H9 (cell line): ENCODE measurements around the gene KLRD1. TPM values are rescaled to one million over a fixed set of nuclear protein-coding genes. Genes with fewer than 3 reads are reported as not detected.
"Not testable (repeated sequence)": the region's sequence is repeated elsewhere in the genome, so short reads cannot be mapped to it uniquely, and the experiment has no call there.

ENCODE experiments used
- DNase-seq: peaks from one replicate; pipeline ENCODE4 v3.0.0-alpha.2; 2017
- H2AFZ ChIP-seq: one replicate; pipeline ENCODE4 v1.6.1; 2013; ENCODE audit warnings: mild to moderate bottlenecking, low read length, control low read depth, moderate library complexity
- H2AK5ac ChIP-seq: 2 replicates; pipeline ENCODE4 v1.6.1; 2013; ENCODE audit warnings: low read length, control low read depth, mixed read lengths; ENCODE audit not compliant: insufficient read length
- H2BK120ac ChIP-seq: one replicate; pipeline ENCODE4 v1.6.1; 2013; ENCODE audit warnings: low read depth, mild to moderate bottlenecking, low read length, control low read depth, inconsistent platforms; ENCODE audit not compliant: poor library complexity, severe bottlenecking
- H2BK12ac ChIP-seq: 2 replicates; pipeline ENCODE4 v1.6.1; 2013; ENCODE audit warnings: low read length, control low read depth, mixed read lengths, low read depth; ENCODE audit not compliant: insufficient read length
- H2BK15ac ChIP-seq: 2 replicates; pipeline ENCODE4 v1.6.1; 2013; ENCODE audit warnings: low read depth, low read length, control low read depth
- H2BK20ac ChIP-seq: one replicate; pipeline ENCODE4 v1.6.1; 2013; ENCODE audit warnings: low read depth, mild to moderate bottlenecking, low read length, control low read depth, inconsistent platforms; ENCODE audit not compliant: poor library complexity, severe bottlenecking
- H2BK5ac ChIP-seq: 2 replicates; pipeline ENCODE4 v1.6.1; 2013; ENCODE audit warnings: low read length, control low read depth, mixed read lengths; ENCODE audit not compliant: insufficient read length
- H3K14ac ChIP-seq: 2 replicates; pipeline ENCODE4 v1.6.1; 2013; ENCODE audit warnings: low read length, control low read depth; ENCODE audit not compliant: insufficient read depth
- H3K18ac ChIP-seq: 2 replicates; pipeline ENCODE4 v1.6.1; 2013; ENCODE audit warnings: low read depth, mild to moderate bottlenecking, mixed read lengths, low read length, control low read depth; ENCODE audit not compliant: insufficient read length
- H3K23ac ChIP-seq: 2 replicates; pipeline ENCODE4 v1.6.1; 2013; ENCODE audit warnings: low read length, control low read depth, mixed read lengths, low read depth; ENCODE audit not compliant: insufficient read length
- H3K23me2 ChIP-seq: 2 replicates; pipeline ENCODE4 v1.6.1; 2013; ENCODE audit warnings: low read depth, mild to moderate bottlenecking, mixed read lengths, low read length, control low read depth; ENCODE audit not compliant: insufficient read length, poor library complexity, severe bottlenecking
- H3K27ac ChIP-seq: 2 replicates; pipeline ENCODE4 v1.5.1; 2013; ENCODE audit warnings: low read length, control low read depth, mixed read lengths, low read depth; ENCODE audit not compliant: insufficient read length
- H3K27me3 ChIP-seq: 2 replicates; pipeline ENCODE4 v1.6.1; 2013; ENCODE audit warnings: low read length, control low read depth, inconsistent platforms; ENCODE audit not compliant: insufficient read depth
- H3K4ac ChIP-seq: 2 replicates; pipeline ENCODE4 v1.6.1; 2013; ENCODE audit warnings: low read depth, mild to moderate bottlenecking, control low read depth, inconsistent platforms, low read length, moderate library complexity
- H3K4me1 ChIP-seq: 2 replicates; pipeline ENCODE4 v1.6.1; 2013; ENCODE audit warnings: low read length, control low read depth, inconsistent platforms; ENCODE audit not compliant: insufficient read depth
- H3K4me2 ChIP-seq: 2 replicates; pipeline ENCODE4 v1.6.1; 2013; ENCODE audit warnings: low read length, control low read depth, mixed read lengths; ENCODE audit not compliant: insufficient read length, insufficient read depth
- H3K56ac ChIP-seq: 2 replicates; pipeline ENCODE4 v1.6.1; 2013; ENCODE audit warnings: low read depth, mild to moderate bottlenecking, mixed read lengths, low read length, control low read depth; ENCODE audit not compliant: insufficient read length
- H3K79me1 ChIP-seq: 2 replicates; pipeline ENCODE4 v1.6.1; 2013; ENCODE audit warnings: low read depth, mild to moderate bottlenecking, moderate library complexity, low read length, control low read depth, inconsistent platforms; ENCODE audit not compliant: insufficient read depth, poor library complexity, severe bottlenecking
- H3K79me2 ChIP-seq: 2 replicates; pipeline ENCODE4 v1.6.1; 2013; ENCODE audit warnings: low read length, control low read depth, inconsistent platforms; ENCODE audit not compliant: insufficient read depth
- H3K9ac ChIP-seq: 2 replicates; pipeline ENCODE4 v1.6.1; 2013; ENCODE audit warnings: low read length, control low read depth, mixed read lengths; ENCODE audit not compliant: insufficient read length; ENCODE audit errors: extremely low read depth
- H3K9me3 ChIP-seq: one replicate; pipeline ENCODE4 v1.6.1; 2013; ENCODE audit warnings: low read depth, low read length, inconsistent platforms; ENCODE audit not compliant: control insufficient read depth
- H3T11ph ChIP-seq: one replicate; pipeline ENCODE4 v1.6.1; 2013; ENCODE audit warnings: mild to moderate bottlenecking, low read length, control low read depth, inconsistent platforms
- H4K20me1 ChIP-seq: one replicate; pipeline ENCODE4 v1.6.1; 2013; ENCODE audit not compliant: control insufficient read depth, insufficient read length, insufficient read depth
- H4K5ac ChIP-seq: 2 replicates; pipeline ENCODE4 v1.6.1; 2013; ENCODE audit warnings: low read depth, mild to moderate bottlenecking, mixed read lengths, low read length, control low read depth; ENCODE audit not compliant: insufficient read length
- H4K8ac ChIP-seq: replicated peaks from 2 replicates; pipeline ENCODE4 v1.6.1; 2013; ENCODE audit warnings: low read length, control low read depth, mixed read lengths, low read depth; ENCODE audit not compliant: insufficient read length
- H4K91ac ChIP-seq: 2 replicates; pipeline ENCODE4 v1.6.1; 2013; ENCODE audit warnings: low read depth, mild to moderate bottlenecking, moderate library complexity, mixed read lengths, low read length, control low read depth; ENCODE audit not compliant: insufficient read length
- H3K27ac Mint-ChIP-seq, 3 experiments: 2 replicates in 2 of 3; 3 replicates in 1 of 3; pipeline ENCODE4 v1.8.0; 2020 to 2021; ENCODE audit warnings: mixed read lengths in 3 of 3, mild to moderate bottlenecking in 1 of 3, moderate library complexity in 1 of 3
- H3K27me3 Mint-ChIP-seq: 2 replicates; pipeline ENCODE4 v1.8.0; 2021; ENCODE audit warnings: low read depth, mild to moderate bottlenecking, moderate library complexity, mixed read lengths
- H3K36me3 Mint-ChIP-seq, 3 experiments: 2 replicates in 2 of 3; 3 replicates in 1 of 3; pipeline ENCODE4 v1.8.0; 2020 to 2021; ENCODE audit warnings: low read depth in 3 of 3, mixed read lengths in 3 of 3; ENCODE audit not compliant: insufficient read depth in 1 of 3
- H3K4me1 Mint-ChIP-seq, 2 experiments: 2 replicates each; pipeline ENCODE4 v1.8.0; 2020; ENCODE audit warnings: mixed read lengths in 2 of 2
- H3K4me3 Mint-ChIP-seq, 2 experiments: 2 replicates in 1 of 2; 3 replicates in 1 of 2; pipeline ENCODE4 v1.8.0; 2020 to 2021; ENCODE audit warnings: mild to moderate bottlenecking in 2 of 2, mixed read lengths in 2 of 2, moderate library complexity in 1 of 2
- H3K9me3 Mint-ChIP-seq, 2 experiments: 2 replicates in 1 of 2; 3 replicates in 1 of 2; pipeline ENCODE4 v1.8.0; 2020; ENCODE audit warnings: mild to moderate bottlenecking in 2 of 2, mixed read lengths in 2 of 2, moderate library complexity in 1 of 2
- WGBS: extraction: QIAGEN DNeasy Blood & Tissue Kit; methylation state at CpG from one replicate; pipeline ENCODE4 v1.1.7; 2013; ENCODE audit warnings: missing lambda C conversion rate, low lambda C conversion rate, mixed read lengths; ENCODE audit not compliant: insufficient read length; ENCODE audit errors: extremely low coverage; 5-methylcytosine and 5-hydroxymethylcytosine counted together
- total RNA-seq: library from RNA; stranded (reverse); gene quantifications from 2 replicates; pipeline ENCODE4 v1.2.1, GENCODE V29; 2021
- TF ChIP-seq, protein P1 (sequence below): fragments of 200-600 bp; sonication (generic); conservative IDR thresholded peaks from 3 replicates; pipeline ENCODE4 v1.8.0; 2021; ENCODE audit warnings: antibody characterized with exemption, mild to moderate bottlenecking

KLRD1 gene
- total RNA-seq, 1 experiment from 2014 or later = not detected

DNA sequence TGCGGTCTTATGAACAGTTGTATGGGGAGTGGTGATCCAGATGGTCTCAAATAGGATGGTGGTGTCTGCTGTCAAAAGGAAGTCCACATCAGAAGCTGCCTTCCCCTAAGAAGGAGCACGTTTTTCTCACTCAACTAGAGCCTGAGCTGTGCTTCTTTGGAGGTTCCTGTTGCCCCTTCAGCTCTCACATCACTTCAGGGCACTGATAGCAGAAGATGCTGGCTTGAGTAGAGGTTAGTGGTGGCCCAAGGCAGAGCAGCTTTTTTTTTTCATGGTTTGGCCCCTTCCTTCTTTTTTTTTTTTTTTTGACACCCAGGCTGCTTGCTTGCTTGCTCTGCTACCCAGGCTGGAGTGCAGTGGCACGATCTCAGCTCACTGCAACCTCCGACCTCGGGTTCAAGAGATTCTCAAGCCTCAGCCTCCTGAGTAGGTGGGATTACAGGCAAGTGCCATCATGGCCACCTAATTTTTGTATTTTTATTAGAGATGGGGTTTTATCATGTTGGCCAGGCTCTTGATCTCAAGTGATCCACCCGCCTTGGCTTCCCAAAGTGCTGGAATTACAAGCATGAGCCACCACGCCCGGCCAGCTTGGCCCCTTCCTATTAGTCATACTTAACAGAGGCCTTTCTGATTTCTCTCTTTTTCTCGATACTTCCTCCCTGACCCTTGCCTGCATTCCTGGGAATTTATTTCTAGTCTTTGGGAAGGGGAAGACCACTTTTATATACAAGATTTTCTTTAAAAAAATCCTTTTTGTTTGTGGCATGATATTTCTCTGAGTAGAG, 31.6 kb downstream of the KLRD1 start:
- H4K8ac ChIP-seq = no peak overlapping the region
- no peak overlapping the region for H3K9ac ChIP-seq
- H4K20me1 ChIP-seq = no peaks in the 10 kb centered on the region
- Mint-ChIP-seq H3K4me1 (peaks cover 6 to 16% of the 10 kb centered on the region in 2 experiments), H3K27ac (no peak overlapping the region), H3K4me3 (no peak overlapping the region), H3K27me3 (no peaks in the 10 kb centered on the region; the same call in none of the 2 replicates), H3K36me3 (peaks cover 0 to 3% (median 3%) of the 10 kb centered on the region in 3 experiments; a peak in 5 of 7 replicates), H3K9me3 (peaks cover 4 to 8% of the 10 kb centered on the region in 2 experiments; a peak in 4 of 5 replicates)
- no peak overlapping the region for H3K18ac ChIP-seq
- TF ChIP-seq, protein P1, sequence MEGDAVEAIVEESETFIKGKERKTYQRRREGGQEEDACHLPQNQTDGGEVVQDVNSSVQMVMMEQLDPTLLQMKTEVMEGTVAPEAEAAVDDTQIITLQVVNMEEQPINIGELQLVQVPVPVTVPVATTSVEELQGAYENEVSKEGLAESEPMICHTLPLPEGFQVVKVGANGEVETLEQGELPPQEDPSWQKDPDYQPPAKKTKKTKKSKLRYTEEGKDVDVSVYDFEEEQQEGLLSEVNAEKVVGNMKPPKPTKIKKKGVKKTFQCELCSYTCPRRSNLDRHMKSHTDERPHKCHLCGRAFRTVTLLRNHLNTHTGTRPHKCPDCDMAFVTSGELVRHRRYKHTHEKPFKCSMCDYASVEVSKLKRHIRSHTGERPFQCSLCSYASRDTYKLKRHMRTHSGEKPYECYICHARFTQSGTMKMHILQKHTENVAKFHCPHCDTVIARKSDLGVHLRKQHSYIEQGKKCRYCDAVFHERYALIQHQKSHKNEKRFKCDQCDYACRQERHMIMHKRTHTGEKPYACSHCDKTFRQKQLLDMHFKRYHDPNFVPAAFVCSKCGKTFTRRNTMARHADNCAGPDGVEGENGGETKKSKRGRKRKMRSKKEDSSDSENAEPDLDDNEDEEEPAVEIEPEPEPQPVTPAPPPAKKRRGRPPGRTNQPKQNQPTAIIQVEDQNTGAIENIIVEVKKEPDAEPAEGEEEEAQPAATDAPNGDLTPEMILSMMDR = no peak
- H3K4me1 ChIP-seq = no peaks in the 10 kb centered on the region
- H2BK15ac ChIP-seq = no peak overlapping the region
- H3T11ph ChIP-seq = no peak overlapping the region
- no CpG with 5 or more reads among the region's 9 CpGs for WGBS
- H3K27ac ChIP-seq = no peak overlapping the region
- H3K23ac ChIP-seq = no peak overlapping the region
- no peak overlapping the region for H4K91ac ChIP-seq
- no peak overlapping the region for H2BK20ac ChIP-seq
- no peak overlapping the region for H2AFZ ChIP-seq
- no peaks in the 10 kb centered on the region for H3K79me1 ChIP-seq
- H3K4ac ChIP-seq = no peak overlapping the region
- H3K9me3 ChIP-seq = no peaks in the 10 kb centered on the region
- no peak overlapping the region for H2BK5ac ChIP-seq
- no peak overlapping the region for H3K4me2 ChIP-seq
- H2BK120ac ChIP-seq = no peak overlapping the region
- H4K5ac ChIP-seq = no peak overlapping the region
- H2BK12ac ChIP-seq = no peak overlapping the region
- no peak for DNase-seq
- H3K23me2 ChIP-seq = no peaks in the 10 kb centered on the region
- no peak overlapping the region for H3K14ac ChIP-seq
- H2AK5ac ChIP-seq = no peak overlapping the region
- no peaks in the 10 kb centered on the region for H3K79me2 ChIP-seq
- H3K56ac ChIP-seq = no peak overlapping the region
- H3K27me3 ChIP-seq = no peaks in the 10 kb centered on the region

DNA sequence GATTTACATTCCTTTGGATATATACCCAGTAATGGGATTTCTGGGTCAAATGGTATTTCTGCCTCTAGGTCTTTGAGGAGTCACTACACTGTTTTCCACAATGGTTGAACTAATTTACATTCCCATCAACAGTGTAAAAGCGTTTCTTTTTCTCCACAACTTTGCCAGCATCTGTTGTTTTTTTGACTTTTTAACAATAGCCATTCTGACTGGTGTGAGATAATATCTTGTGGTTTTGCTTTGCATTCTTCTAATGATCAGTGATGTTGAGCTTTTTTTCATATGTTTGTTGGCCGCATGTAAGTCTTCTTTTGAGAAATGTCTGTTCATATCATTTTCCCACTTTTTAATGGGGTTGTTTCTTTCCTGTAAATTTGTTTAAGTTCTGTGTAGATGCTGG, 33.3 kb downstream of the KLRD1 start:
- H3K79me1 ChIP-seq, H3K27me3 ChIP-seq, H3K9me3 Mint-ChIP-seq, H3K27ac Mint-ChIP-seq, H3K9me3 ChIP-seq, H2BK5ac ChIP-seq, H3K18ac ChIP-seq, H3K79me2 ChIP-seq, H3K4me1 ChIP-seq, H4K91ac ChIP-seq, H2BK15ac ChIP-seq, H3K56ac ChIP-seq, H2BK20ac ChIP-seq, H3T11ph ChIP-seq, H4K20me1 ChIP-seq, H3K23me2 ChIP-seq, H2BK120ac ChIP-seq, H3K4ac ChIP-seq, H2AFZ ChIP-seq, H3K36me3 Mint-ChIP-seq, H2BK12ac ChIP-seq, H3K27ac ChIP-seq, H2AK5ac ChIP-seq, DNase-seq, H4K8ac ChIP-seq, H3K23ac ChIP-seq, H3K14ac ChIP-seq, H3K9ac ChIP-seq, H4K5ac ChIP-seq, H3K4me3 Mint-ChIP-seq, H3K27me3 Mint-ChIP-seq, H3K4me2 ChIP-seq: not testable (repeated sequence)
- WGBS = no CpG with 5 or more reads among the region's 2 CpGs
- peaks cover 6 to 16% of the 10 kb centered on the region in 2 experiments for H3K4me1 Mint-ChIP-seq
